ENCODE results near the gene KCNH2.
"Not testable (repeated sequence)": the region's sequence is repeated elsewhere in the genome, so short reads cannot be mapped to it uniquely, and the experiment has no call there.

Gene KCNH2, protein sequence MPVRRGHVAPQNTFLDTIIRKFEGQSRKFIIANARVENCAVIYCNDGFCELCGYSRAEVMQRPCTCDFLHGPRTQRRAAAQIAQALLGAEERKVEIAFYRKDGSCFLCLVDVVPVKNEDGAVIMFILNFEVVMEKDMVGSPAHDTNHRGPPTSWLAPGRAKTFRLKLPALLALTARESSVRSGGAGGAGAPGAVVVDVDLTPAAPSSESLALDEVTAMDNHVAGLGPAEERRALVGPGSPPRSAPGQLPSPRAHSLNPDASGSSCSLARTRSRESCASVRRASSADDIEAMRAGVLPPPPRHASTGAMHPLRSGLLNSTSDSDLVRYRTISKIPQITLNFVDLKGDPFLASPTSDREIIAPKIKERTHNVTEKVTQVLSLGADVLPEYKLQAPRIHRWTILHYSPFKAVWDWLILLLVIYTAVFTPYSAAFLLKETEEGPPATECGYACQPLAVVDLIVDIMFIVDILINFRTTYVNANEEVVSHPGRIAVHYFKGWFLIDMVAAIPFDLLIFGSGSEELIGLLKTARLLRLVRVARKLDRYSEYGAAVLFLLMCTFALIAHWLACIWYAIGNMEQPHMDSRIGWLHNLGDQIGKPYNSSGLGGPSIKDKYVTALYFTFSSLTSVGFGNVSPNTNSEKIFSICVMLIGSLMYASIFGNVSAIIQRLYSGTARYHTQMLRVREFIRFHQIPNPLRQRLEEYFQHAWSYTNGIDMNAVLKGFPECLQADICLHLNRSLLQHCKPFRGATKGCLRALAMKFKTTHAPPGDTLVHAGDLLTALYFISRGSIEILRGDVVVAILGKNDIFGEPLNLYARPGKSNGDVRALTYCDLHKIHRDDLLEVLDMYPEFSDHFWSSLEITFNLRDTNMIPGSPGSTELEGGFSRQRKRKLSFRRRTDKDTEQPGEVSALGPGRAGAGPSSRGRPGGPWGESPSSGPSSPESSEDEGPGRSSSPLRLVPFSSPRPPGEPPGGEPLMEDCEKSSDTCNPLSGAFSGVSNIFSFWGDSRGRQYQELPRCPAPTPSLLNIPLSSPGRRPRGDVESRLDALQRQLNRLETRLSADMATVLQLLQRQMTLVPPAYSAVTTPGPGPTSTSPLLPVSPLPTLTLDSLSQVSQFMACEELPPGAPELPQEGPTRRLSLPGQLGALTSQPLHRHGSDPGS

GRCh38 chr7:150978126-150978789 lies at the start of gene KCNH2:
Gene KCNH2, minus strand, starts transcription at chr7:150978321. Its CDS starts 408 bp downstream, at chr7:150977913.
- DNase-seq, result no peak

GRCh38 chr7:151027728-151028130 lies 49.6 kb upstream of the KCNH2 start:
- not testable (repeated sequence) for DNase-seq

DNA sequence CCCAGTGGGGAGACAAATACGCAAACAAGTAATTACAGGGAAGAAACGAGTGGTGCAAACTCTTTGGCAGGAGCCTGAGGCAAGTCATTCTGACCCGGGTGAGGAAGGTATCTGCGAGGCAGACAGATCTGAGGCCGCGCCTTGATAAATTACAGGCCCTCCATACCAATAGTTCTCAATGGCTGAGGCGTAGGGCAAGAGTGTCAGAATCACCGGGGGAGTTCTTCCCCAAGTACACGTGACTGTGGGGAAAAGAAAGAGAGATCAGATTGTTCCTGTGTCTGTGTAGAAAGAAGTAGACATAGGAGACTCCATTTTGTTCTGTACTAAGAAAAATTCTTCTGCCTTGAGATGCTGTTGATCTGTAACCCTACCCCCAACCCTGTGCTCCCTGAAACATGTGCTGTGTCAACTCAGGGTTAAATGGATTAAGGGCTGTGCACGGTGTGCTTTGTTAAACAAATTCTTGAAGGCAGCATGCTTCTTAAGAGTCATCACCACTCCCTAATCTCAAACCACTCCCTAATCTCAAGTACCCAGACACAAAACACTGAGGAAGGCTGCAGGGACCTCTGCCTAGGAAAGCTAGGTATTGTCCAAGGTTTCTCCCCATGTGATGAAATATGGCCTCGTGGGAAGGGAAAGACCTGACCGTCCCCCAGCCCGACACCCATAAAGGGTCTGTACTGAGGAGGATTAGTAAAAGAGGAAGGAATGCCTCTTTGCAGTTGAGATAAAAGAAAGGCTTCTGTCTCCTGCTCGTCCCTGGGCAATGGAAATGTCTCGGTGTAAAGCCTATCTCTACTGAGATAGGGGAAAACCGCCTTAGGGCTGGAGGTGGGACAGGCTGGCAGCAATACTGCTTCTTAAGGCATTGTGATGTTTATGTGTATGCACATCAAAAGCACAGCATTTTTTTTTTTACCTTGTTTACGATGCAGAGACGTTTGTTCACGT lies 48.9 kb upstream of the KCNH2 start:
- DNase-seq, result peak; percentile 89

- peak; percentile 26 for DNase-seq
Measured at GRCh38 chr7:151025924-151026671, 48.0 kb upstream of the KCNH2 start.

- DNase-seq, result no peak
Measured at GRCh38 chr7:151024435-151025056, 46.4 kb upstream of the KCNH2 start, which contains the start of gene ATG9B. Gene ATG9B, minus strand, starts transcription at chr7:151024494. Its CDS starts 71 bp downstream, at chr7:151024423.

GRCh38 chr7:151023232-151023631 lies 45.1 kb upstream of the KCNH2 start:
- DNase-seq, result no peak

GRCh38 chr7:151020231-151020630 lies 42.1 kb upstream of the KCNH2 start:
- DNase-seq, result no peak

DNA sequence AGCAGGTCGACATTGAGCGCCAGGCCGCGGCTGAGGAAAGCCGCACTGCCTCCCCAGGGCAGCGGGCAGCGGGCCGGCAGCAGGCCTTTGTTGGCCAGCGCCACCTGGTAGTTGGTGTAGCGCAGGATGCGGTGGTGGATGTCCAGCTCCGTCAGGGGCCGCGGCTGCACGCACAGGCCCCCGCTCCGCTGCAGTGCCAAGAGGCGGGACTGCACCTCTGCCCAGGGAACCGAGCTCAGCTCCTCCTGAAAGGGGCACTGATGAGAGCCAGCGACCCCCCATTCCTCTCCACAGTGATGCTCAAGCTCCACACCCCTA lies 41.0 kb upstream of the KCNH2 start:
- DNase-seq, result no peak

- DNase-seq, result peak; percentile 49
Measured at GRCh38 chr7:151018421-151019129, 40.5 kb upstream of the KCNH2 start.

GRCh38 chr7:151017953-151018420 lies 39.9 kb upstream of the KCNH2 start:
- peak; percentile 64 for DNase-seq

GRCh38 chr7:151017370-151017952 lies 39.3 kb upstream of the KCNH2 start:
- DNase-seq, result no peak

GRCh38 chr7:151016942-151017341 lies 38.8 kb upstream of the KCNH2 start:
- DNase-seq, result no peak

- no peak for DNase-seq
Measured at GRCh38 chr7:151016505-151016904, 38.4 kb upstream of the KCNH2 start.

GRCh38 chr7:151015967-151016366 lies 37.8 kb upstream of the KCNH2 start:
- no peak for DNase-seq

GRCh38 chr7:151014950-151015349 lies 36.8 kb upstream of the KCNH2 start:
- no peak for DNase-seq

DNA sequence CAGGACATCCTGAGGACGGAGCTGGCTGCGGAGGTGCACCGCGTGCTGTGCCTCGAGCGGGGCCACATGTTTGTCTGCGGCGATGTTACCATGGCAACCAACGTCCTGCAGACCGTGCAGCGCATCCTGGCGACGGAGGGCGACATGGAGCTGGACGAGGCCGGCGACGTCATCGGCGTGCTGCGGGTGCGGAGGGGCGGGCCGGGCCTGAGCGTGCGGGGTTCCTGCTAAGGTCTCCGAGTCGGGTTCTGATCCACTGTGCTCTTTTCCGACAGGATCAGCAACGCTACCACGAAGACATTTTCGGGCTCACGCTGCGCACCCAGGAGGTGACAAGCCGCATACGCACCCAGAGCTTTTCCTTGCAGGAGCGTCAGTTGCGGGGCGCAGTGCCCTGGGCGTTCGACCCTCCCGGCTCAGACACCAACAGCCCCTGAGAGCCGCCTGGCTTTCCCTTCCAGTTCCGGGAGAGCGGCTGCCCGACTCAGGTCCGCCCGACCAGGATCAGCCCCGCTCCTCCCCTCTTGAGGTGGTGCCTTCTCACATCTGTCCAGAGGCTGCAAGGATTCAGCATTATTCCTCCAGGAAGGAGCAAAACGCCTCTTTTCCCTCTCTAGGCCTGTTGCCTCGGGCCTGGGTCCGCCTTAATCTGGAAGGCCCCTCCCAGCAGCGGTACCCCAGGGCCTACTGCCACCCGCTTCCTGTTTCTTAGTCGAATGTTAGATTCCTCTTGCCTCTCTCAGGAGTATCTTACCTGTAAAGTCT lies 35.8 kb upstream of the KCNH2 start:
- peak; percentile 84 for DNase-seq

DNA sequence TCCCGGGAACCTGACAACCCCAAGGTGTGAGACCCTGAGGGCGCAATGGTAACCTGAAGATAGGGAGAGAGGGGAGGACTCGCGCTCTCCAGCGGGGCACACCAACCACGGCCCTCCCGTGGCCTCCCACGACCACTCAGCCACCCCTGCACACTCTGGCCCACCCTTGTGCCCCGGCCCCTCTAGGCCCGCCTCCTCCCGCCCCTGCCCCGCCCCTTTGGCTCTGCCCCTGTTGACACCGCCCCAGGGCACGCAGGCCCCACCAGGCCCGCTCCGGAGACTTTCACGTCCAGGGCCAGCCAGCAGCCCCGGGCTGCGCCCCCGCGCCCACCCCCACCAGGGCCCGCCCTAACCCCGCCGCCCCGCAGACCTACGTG lies 35.2 kb upstream of the KCNH2 start:
- DNase-seq, result no peak

DNA sequence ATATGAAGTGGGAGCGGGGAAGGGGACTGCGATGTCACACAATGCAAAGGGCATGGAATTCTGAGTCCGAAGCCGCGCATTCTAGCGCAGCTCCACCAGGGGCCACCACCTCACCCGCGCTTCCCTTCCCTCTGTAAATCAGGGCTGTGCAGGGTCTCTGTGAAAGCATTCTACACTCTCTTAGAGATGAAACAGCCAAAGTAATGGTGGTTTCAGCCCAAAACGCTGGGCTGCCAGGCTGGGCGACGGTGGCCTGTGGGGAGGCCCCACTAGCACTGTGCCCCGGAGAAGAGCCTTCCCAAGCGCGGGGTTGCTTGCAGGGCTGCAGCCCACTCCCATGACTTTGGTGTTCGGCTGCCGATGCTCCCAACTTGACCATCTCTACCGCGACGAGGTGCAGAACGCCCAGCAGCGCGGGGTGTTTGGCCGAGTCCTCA lies 34.8 kb upstream of the KCNH2 start:
- DNase-seq, result peak; percentile 54
